ENCODE results near the gene RUNDC3A. TPM values are rescaled to one million over a fixed set of nuclear protein-coding genes. Genes with fewer than 3 reads are reported as not detected.

RUNDC3A gene
- total RNA-seq, 1 donor from 2014 or later = 0.60 TPM

DNA sequence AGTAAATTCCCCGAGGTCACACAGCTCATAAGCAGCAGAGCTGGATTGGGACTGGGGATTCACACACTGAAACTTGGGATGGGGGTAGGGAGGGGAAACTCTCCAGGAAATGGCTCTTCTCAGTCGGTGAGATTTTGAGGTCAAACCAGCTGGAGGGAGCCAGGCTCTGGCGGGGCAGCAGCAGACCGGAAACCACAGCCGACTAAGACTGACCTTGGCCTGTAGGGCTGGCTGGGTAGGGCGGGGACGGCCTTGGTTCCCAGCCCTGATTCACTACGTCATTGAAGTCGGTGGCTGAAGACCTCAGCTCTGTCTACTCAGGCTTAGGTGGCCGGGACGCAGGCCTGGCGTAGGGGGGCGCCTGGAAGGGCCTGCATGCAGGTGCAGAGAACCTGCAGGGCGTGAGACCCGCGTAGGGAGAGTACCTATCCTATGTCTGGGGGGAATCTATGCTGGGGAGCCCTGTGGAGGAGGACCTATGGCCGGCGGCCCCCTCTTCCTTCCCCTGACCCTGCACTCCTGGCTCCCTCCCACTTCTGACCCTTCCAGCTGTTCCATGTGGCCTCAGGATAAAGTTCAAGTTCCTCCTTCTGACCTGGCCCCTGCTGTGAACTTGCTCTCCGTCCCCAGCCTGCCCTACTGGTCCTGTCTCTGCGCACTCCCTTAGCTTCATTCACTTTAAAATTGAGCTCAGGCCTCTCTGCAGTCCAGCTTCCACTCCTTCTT, 28.6 kb upstream of the RUNDC3A start:
- H3K36me3 Mint-ChIP-seq = no peaks in the 10 kb centered on the region
- TF ChIP-seq, protein P1, sequence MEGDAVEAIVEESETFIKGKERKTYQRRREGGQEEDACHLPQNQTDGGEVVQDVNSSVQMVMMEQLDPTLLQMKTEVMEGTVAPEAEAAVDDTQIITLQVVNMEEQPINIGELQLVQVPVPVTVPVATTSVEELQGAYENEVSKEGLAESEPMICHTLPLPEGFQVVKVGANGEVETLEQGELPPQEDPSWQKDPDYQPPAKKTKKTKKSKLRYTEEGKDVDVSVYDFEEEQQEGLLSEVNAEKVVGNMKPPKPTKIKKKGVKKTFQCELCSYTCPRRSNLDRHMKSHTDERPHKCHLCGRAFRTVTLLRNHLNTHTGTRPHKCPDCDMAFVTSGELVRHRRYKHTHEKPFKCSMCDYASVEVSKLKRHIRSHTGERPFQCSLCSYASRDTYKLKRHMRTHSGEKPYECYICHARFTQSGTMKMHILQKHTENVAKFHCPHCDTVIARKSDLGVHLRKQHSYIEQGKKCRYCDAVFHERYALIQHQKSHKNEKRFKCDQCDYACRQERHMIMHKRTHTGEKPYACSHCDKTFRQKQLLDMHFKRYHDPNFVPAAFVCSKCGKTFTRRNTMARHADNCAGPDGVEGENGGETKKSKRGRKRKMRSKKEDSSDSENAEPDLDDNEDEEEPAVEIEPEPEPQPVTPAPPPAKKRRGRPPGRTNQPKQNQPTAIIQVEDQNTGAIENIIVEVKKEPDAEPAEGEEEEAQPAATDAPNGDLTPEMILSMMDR (IDR thresholded peaks at IDR 0.05; ENCODE audit: unreplicated experiment) = no peak
- H3K4me3 Mint-ChIP-seq = no peak overlapping the region
- H3K4me1 Mint-ChIP-seq = no peaks in the 10 kb centered on the region
- no peaks in the 10 kb centered on the region for H3K9me3 Mint-ChIP-seq
- no peak for DNase-seq (ENCODE audit: low spot score in 2 of 2, unreplicated experiment in 2 of 2)
- H3K27ac Mint-ChIP-seq = no peak overlapping the region
- peaks cover 13% of the 10 kb centered on the region for H3K27me3 Mint-ChIP-seq (ENCODE audit: low read depth)

DNA sequence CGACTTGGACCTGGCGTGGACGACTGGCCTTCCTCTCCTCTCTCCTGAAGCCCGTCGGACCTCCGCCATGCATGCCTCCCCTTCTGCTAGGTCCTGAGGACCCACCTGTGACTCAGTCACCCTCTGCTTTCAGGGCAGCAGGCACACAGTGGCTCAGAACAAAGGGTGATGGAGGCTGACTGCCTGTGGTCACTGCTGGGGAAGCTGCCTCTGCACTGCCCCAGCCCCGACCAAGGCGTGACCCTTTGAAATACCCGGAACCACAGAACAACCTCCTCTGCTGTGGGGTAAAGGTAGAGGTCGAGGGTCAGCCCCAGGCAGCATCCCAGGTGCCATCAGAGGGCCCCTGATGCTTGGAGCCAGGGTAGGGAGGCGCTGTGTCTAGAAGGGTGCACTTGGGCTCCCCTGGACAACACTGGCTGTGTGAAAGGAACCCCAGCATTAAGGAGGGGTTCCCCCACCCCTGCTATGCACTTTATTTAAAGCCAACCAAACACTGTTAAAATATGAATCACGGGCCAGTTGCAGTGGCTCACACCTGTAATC, 27.9 kb upstream of the RUNDC3A start:
- TF ChIP-seq, protein P1 (IDR thresholded peaks at IDR 0.05; ENCODE audit: unreplicated experiment) = no peak
- no peaks in the 10 kb centered on the region for H3K9me3 Mint-ChIP-seq
- no peak for DNase-seq (ENCODE audit: low spot score in 2 of 2, unreplicated experiment in 2 of 2)
- H3K27ac Mint-ChIP-seq = no peak overlapping the region
- H3K36me3 Mint-ChIP-seq = no peaks in the 10 kb centered on the region
- H3K27me3 Mint-ChIP-seq (ENCODE audit: low read depth) = peaks cover 7% of the 10 kb centered on the region
- no peak overlapping the region for H3K4me3 Mint-ChIP-seq
- no peaks in the 10 kb centered on the region for H3K4me1 Mint-ChIP-seq

DNA sequence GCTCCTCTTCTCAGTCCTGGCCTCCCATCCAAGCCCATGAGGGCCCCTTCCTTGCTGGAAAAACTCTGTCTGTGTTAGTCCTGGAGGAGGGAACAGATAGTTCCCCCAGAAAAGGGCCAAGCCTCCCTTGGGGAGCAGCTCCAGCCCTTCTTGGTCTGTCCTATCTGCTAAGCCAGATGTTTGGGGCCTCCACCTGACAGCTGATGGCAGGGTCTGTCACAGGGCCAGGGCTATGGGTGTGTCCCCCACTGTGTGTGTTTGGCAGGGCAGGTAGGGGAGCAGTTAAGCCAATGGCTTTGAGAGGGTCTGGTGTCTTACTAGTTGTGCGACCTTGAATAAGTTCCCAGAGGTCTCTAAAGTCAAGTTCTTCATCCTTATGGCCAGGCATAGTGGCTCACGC, 26.8 kb upstream of the RUNDC3A start:
- no peak overlapping the region for H3K4me3 Mint-ChIP-seq
- no peaks in the 10 kb centered on the region for H3K9me3 Mint-ChIP-seq
- no peak overlapping the region for H3K27ac Mint-ChIP-seq
- H3K4me1 Mint-ChIP-seq = no peaks in the 10 kb centered on the region
- TF ChIP-seq, protein P1 (IDR thresholded peaks at IDR 0.05; ENCODE audit: unreplicated experiment) = no peak
- no peaks in the 10 kb centered on the region for H3K36me3 Mint-ChIP-seq
- H3K27me3 Mint-ChIP-seq (ENCODE audit: low read depth) = peaks cover 6% of the 10 kb centered on the region
- no peak for DNase-seq (ENCODE audit: low spot score in 2 of 2, unreplicated experiment in 2 of 2)

DNA sequence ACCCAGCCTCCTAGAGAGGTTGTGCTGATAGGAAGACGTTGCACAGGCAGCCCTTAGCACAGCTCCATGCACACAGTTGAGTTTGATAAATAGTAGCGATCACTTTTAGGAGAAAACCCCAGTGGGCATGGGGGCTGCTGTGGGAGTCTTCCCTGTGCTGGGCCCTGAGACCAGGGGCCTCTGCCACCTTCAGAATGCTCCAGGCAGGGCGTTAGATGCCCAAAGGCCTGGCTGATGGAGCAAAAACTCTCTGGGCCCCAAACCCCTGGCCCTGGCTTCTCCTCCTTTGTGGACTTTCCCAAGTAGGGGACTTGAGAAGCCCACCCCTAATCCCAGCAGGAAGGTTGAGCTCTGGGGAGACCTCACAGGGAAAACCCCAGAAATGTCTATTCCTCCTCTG, 26.1 kb upstream of the RUNDC3A start:
- DNase-seq (ENCODE audit: low spot score in 2 of 2, unreplicated experiment in 2 of 2) = no peak
- Mint-ChIP-seq H3K9me3 (no peaks in the 10 kb centered on the region), H3K4me3 (no peak overlapping the region), H3K27ac (no peak overlapping the region), H3K36me3 (no peaks in the 10 kb centered on the region), H3K27me3 (ENCODE audit: low read depth) (peaks cover 6% of the 10 kb centered on the region), H3K4me1 (no peaks in the 10 kb centered on the region)
- TF ChIP-seq, protein P1 (IDR thresholded peaks at IDR 0.05; ENCODE audit: unreplicated experiment) = no peak

DNA sequence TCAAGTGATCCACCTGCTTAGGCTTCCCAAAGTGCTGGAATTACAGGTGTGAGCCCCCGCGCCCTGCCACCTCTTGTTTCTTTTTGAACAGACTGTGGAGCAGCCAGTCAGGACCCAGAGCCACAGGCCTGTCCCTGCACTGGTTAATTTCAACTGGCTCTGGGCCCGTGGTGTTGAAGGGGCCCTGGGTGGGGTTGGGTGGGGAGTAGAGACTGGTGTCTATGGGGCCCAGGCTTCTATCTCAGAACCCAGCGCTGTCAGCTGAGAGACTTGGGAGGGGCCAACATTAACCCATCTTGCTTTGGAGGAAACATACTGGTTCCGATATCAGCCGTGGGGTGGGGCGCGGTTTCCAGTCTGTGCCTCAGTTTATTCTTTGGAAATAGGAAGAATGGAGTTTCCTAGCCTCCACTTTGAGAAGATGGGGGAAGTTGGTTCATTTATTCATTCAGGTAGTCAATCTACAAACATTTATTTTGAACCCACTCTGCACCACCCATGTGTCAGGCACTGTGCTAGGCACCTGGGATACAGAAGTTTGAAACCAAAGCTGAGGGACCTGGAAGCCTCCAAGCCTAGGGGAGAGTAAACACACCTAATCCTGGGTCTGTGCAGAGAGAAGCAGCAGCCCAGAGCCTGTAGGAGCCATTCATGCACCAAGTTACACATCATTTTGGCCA, 24.9 kb upstream of the RUNDC3A start:
- H3K4me1 Mint-ChIP-seq = no peaks in the 10 kb centered on the region
- H3K9me3 Mint-ChIP-seq = no peaks in the 10 kb centered on the region
- no peak overlapping the region for H3K27ac Mint-ChIP-seq
- no peak overlapping the region for H3K4me3 Mint-ChIP-seq
- no peak for DNase-seq (ENCODE audit: low spot score in 2 of 2, unreplicated experiment in 2 of 2)
- H3K27me3 Mint-ChIP-seq (ENCODE audit: low read depth) = peaks cover 12% of the 10 kb centered on the region
- no peaks in the 10 kb centered on the region for H3K36me3 Mint-ChIP-seq
- TF ChIP-seq, protein P1 (IDR thresholded peaks at IDR 0.05; ENCODE audit: unreplicated experiment) = no peak

All from mesothelial cell of epicardium (in vitro differentiated cells).